Measurements from ENCODE around the gene ZG16. TPM values are rescaled to one million over a fixed set of nuclear protein-coding genes. Genes with fewer than 3 reads are reported as not detected.
"Not testable (repeated sequence)": the region's sequence is repeated elsewhere in the genome, so short reads cannot be mapped to it uniquely, and the experiment has no call there.

ZG16 gene
- not detected for total RNA-seq

- Mint-ChIP-seq H3K27me3 (peaks cover 25% of the 10 kb centered on the region), H3K27ac (no peak within 1 kb of the TSS), H3K9me3 (no peaks in the 10 kb centered on the region), H3K36me3 (ENCODE audit: low read depth) (peaks cover under 1% of the 10 kb centered on the region), H3K4me1 (no peaks in the 10 kb centered on the region), H3K4me3 (no peak within 1 kb of the TSS)
- no peak for DNase-seq
- ChIA-PET POLR2A (interaction anchor here (1.4 kb wide), 1 partner anchor 31 kb away, joined by 5 read pairs; no protein-coding TSS in a partner anchor), CTCF (interaction anchor here (1.3 to 2.3 kb wide), 2 partner anchors 12 to 78 kb away, joined by 4 to 8 read pairs; partner anchors contain the start of gene KIF22)
Measured at GRCh38 chr16:29777576-29778350, at the start of gene ZG16. ZG16 (plus strand) TSS chr16:29778256; CDS start chr16:29779267, 1,011 bp downstream.

- peaks cover 5% of the 10 kb centered on the region for H3K9me3 Mint-ChIP-seq
- ChIA-PET CTCF (interaction anchor here (0.7 to 2.4 kb wide), 10 partner anchors 9 to 361 kb away, joined by 3 to 9 read pairs (median 5); partner anchors contain the start of gene KIF22), POLR2A (interaction anchor here (0.9 to 2.4 kb wide), 4 partner anchors 10 to 75 kb away, joined by 3 to 9 read pairs (median 4); no protein-coding TSS in a partner anchor)
Measured at GRCh38 chr16:29729116-29729521, 48.9 kb upstream of the ZG16 start.

GRCh38 chr16:29730649-29731048 lies 47.4 kb upstream of the ZG16 start:
- H3K4me3 Mint-ChIP-seq: no peak overlapping the region
- peak overlapping the region; percentile 54 for H3K27ac Mint-ChIP-seq
- H3K36me3 Mint-ChIP-seq (ENCODE audit: low read depth): peaks cover 19% of the 10 kb centered on the region
- H3K4me1 Mint-ChIP-seq: peaks cover 32% of the 10 kb centered on the region
- H3K9me3 Mint-ChIP-seq: peaks cover 5% of the 10 kb centered on the region
- peaks cover 16% of the 10 kb centered on the region for H3K27me3 Mint-ChIP-seq
- ChIA-PET CTCF (interaction anchor here (0.5 to 2.4 kb wide), 6 partner anchors 8 to 118 kb away, joined by 3 to 10 read pairs (median 6); partner anchors contain the start of gene KIF22), POLR2A (interaction anchor here (0.8 to 5.2 kb wide), 5 partner anchors 8 to 74 kb away, joined by 3 to 35 read pairs (median 4); partner anchors contain the start of gene C16orf54)
- no peak for DNase-seq

More at GRCh38 chr16:29729116-29729521, 48.9 kb upstream of the ZG16 start:
- H3K36me3 Mint-ChIP-seq (ENCODE audit: low read depth): peaks cover 14% of the 10 kb centered on the region
- H3K4me1 Mint-ChIP-seq: peaks cover 30% of the 10 kb centered on the region
- peaks cover 16% of the 10 kb centered on the region for H3K27me3 Mint-ChIP-seq
- H3K4me3 Mint-ChIP-seq: no peak overlapping the region
- DNase-seq: no peak
- H3K27ac Mint-ChIP-seq: no peak overlapping the region

- H3K27ac Mint-ChIP-seq: peak overlapping the region; percentile 66
- peak; percentile 56 for DNase-seq
- H3K9me3 Mint-ChIP-seq, H3K4me3 Mint-ChIP-seq: not testable (repeated sequence)
- peaks cover 39% of the 10 kb centered on the region for H3K4me1 Mint-ChIP-seq
- CTCF ChIA-PET: interaction anchor here (0.5 to 2.4 kb wide), 8 partner anchors 9 to 116 kb away, joined by 3 to 10 read pairs (median 3); partner anchors contain the start of gene KIF22
- POLR2A ChIA-PET: interaction anchor here (0.6 to 5.2 kb wide), 7 partner anchors 13 to 76 kb away, joined by 3 to 35 read pairs (median 7); partner anchors contain the start of genes C16orf54 and KIF22
- peaks cover 16% of the 10 kb centered on the region for H3K27me3 Mint-ChIP-seq
- H3K36me3 Mint-ChIP-seq (ENCODE audit: low read depth): peaks cover 30% of the 10 kb centered on the region
Measured at GRCh38 chr16:29731768-29732601, 46.1 kb upstream of the ZG16 start.

- H3K4me3 Mint-ChIP-seq: no peak overlapping the region
- no peak overlapping the region for H3K27ac Mint-ChIP-seq
- ChIA-PET CTCF (interaction anchor here (1.2 to 1.4 kb wide), 2 partner anchors 20 to 50 kb away, joined by 4 to 6 read pairs; no protein-coding TSS in a partner anchor), POLR2A (interaction anchor here (5.2 kb wide), 1 partner anchor 10 kb away, joined by 35 read pairs; the partner anchor contains the start of gene C16orf54)
- peaks cover 43% of the 10 kb centered on the region for H3K36me3 Mint-ChIP-seq (ENCODE audit: low read depth)
- H3K9me3 Mint-ChIP-seq: peaks cover 5% of the 10 kb centered on the region
- peaks cover 57% of the 10 kb centered on the region for H3K4me1 Mint-ChIP-seq
- no peak for DNase-seq
- H3K27me3 Mint-ChIP-seq: no peaks in the 10 kb centered on the region
Measured at GRCh38 chr16:29734786-29735185, 43.3 kb upstream of the ZG16 start.

- no peak overlapping the region for H3K27ac Mint-ChIP-seq
- H3K36me3 Mint-ChIP-seq (ENCODE audit: low read depth): peaks cover 53% of the 10 kb centered on the region
- H3K4me3 Mint-ChIP-seq: no peak overlapping the region
- peaks cover 62% of the 10 kb centered on the region for H3K4me1 Mint-ChIP-seq
- POLR2A ChIA-PET: no interaction called here
- DNase-seq: no peak
- peaks cover 5% of the 10 kb centered on the region for H3K9me3 Mint-ChIP-seq
- no peaks in the 10 kb centered on the region for H3K27me3 Mint-ChIP-seq
- CTCF ChIA-PET: no interaction called here
Measured at GRCh38 chr16:29736112-29736511, 41.9 kb upstream of the ZG16 start.

GRCh38 chr16:29736764-29737163 lies 41.3 kb upstream of the ZG16 start:
- no peak for DNase-seq
- CTCF ChIA-PET: no interaction called here
- Mint-ChIP-seq H3K4me1 (peaks cover 63% of the 10 kb centered on the region), H3K36me3 (ENCODE audit: low read depth) (peaks cover 57% of the 10 kb centered on the region), H3K9me3 (peaks cover 5% of the 10 kb centered on the region), H3K27ac (no peak overlapping the region), H3K4me3 (no peak overlapping the region), H3K27me3 (no peaks in the 10 kb centered on the region)
- POLR2A ChIA-PET: no interaction called here

- DNase-seq: no peak
- no peaks in the 10 kb centered on the region for H3K27me3 Mint-ChIP-seq
- peaks cover 3% of the 10 kb centered on the region for H3K9me3 Mint-ChIP-seq
- peaks cover 64% of the 10 kb centered on the region for H3K4me1 Mint-ChIP-seq
- no peak overlapping the region for H3K4me3 Mint-ChIP-seq
- H3K27ac Mint-ChIP-seq: peak overlapping the region; percentile 74
- H3K36me3 Mint-ChIP-seq (ENCODE audit: low read depth): peaks cover 64% of the 10 kb centered on the region
- POLR2A ChIA-PET: interaction anchor here (0.6 to 1.6 kb wide), 3 partner anchors 35 to 189 kb away, joined by 3 to 5 read pairs (median 3); partner anchors contain the start of gene KCTD13
- CTCF ChIA-PET: no interaction called here
Measured at GRCh38 chr16:29737713-29738112, 40.3 kb upstream of the ZG16 start.

GRCh38 chr16:29738514-29738913 lies 39.5 kb upstream of the ZG16 start:
- Mint-ChIP-seq H3K4me3 (no peak overlapping the region), H3K36me3 (ENCODE audit: low read depth) (peaks cover 68% of the 10 kb centered on the region), H3K27ac (peak overlapping the region; percentile 74), H3K9me3 (no peaks in the 10 kb centered on the region), H3K4me1 (peaks cover 68% of the 10 kb centered on the region), H3K27me3 (no peaks in the 10 kb centered on the region)
- DNase-seq: peak; percentile 56
- POLR2A ChIA-PET: interaction anchor here (0.6 to 1.9 kb wide), 17 partner anchors 8 to 325 kb away, joined by 3 to 27 read pairs (median 3); partner anchors contain the start of genes KCTD13, KIF22 and PAGR1
- CTCF ChIA-PET: interaction anchor here (0.8 to 1.8 kb wide), 10 partner anchors 9 to 88 kb away, joined by 3 to 12 read pairs (median 3); partner anchors contain the start of genes KIF22 and PAGR1

- not testable (repeated sequence) for DNase-seq, H3K27me3 Mint-ChIP-seq, H3K4me3 Mint-ChIP-seq, H3K9me3 Mint-ChIP-seq
- Mint-ChIP-seq H3K4me1 (peaks cover 76% of the 10 kb centered on the region), H3K36me3 (ENCODE audit: low read depth) (peaks cover 74% of the 10 kb centered on the region), H3K27ac (peak overlapping the region; percentile 57)
- ChIA-PET CTCF (interaction anchor here (1.8 kb wide), 1 partner anchor 49 kb away, joined by 4 read pairs; no protein-coding TSS in a partner anchor), POLR2A (interaction anchor here (1.4 to 1.9 kb wide), 6 partner anchors 9 to 68 kb away, joined by 3 to 27 read pairs (median 8); partner anchors contain the start of gene KIF22)
Measured at GRCh38 chr16:29739927-29740629, 38.0 kb upstream of the ZG16 start.

GRCh38 chr16:29740630-29741015 lies 37.4 kb upstream of the ZG16 start:
- POLR2A ChIA-PET: not testable (repeated sequence)

More at GRCh38 chr16:29740630-29741015, 37.4 kb upstream of the ZG16 start:
- Mint-ChIP-seq H3K4me1 (peaks cover 76% of the 10 kb centered on the region), H3K36me3 (ENCODE audit: low read depth) (peaks cover 79% of the 10 kb centered on the region)
- CTCF ChIA-PET, H3K4me3 Mint-ChIP-seq, H3K27me3 Mint-ChIP-seq, H3K9me3 Mint-ChIP-seq, H3K27ac Mint-ChIP-seq, DNase-seq: not testable (repeated sequence)

All from activated CD4-positive, alpha-beta memory T cell treated with anti-CD3 and anti-CD28 coated beads, Interleukin-2, amount 10 ng/mL, durations not matched to agents 7 days and 5 days (primary cell).